Measurements from ENCODE around the gene CFDP1.

The CFDP1 gene

GRCh38 chr16:75254359-75254837, 178.9 kb downstream of the CFDP1 start:
- peak; percentile 61 for DNase-seq (ENCODE audit: low read depth)
- TF ChIP-seq CTCF (IDR thresholded peaks at IDR 0.05; ENCODE audit: control insufficient read depth, insufficient read depth, low read depth, low read length, missing control alignments) = no peak
- no peak overlapping the region for H3K4me3 ChIP-seq (ENCODE audit: control insufficient read depth, low read depth, low read length)

- peak overlapping the region; percentile 27 for H3K4me3 ChIP-seq (ENCODE audit: control insufficient read depth, low read depth, low read length)
- no peak for TF ChIP-seq CTCF (IDR thresholded peaks at IDR 0.05; ENCODE audit: control insufficient read depth, insufficient read depth, low read depth, low read length, missing control alignments)
- DNase-seq (ENCODE audit: low read depth) = no peak
Measured at GRCh38 chr16:75252946-75253911, 180.1 kb downstream of the CFDP1 start.

GRCh38 chr16:75252049-75252864, 181.0 kb downstream of the CFDP1 start:
- DNase-seq (ENCODE audit: low read depth) = no peak
- H3K4me3 ChIP-seq (ENCODE audit: control insufficient read depth, low read depth, low read length) = peak overlapping the region; percentile 17
- TF ChIP-seq CTCF (IDR thresholded peaks at IDR 0.05; ENCODE audit: control insufficient read depth, insufficient read depth, low read depth, low read length, missing control alignments) = no peak

GRCh38 chr16:75251280-75252048, 181.8 kb downstream of the CFDP1 start, which contains the start of gene BCAR1:
Gene BCAR1, minus strand, starts transcription at chr16:75251624. Its CDS starts 142 bp downstream, at chr16:75251482.
- peak within 1 kb of the TSS; percentile 81 for H3K4me3 ChIP-seq (ENCODE audit: control insufficient read depth, low read depth, low read length)
- no peak for TF ChIP-seq CTCF (IDR thresholded peaks at IDR 0.05; ENCODE audit: control insufficient read depth, insufficient read depth, low read depth, low read length, missing control alignments)
- DNase-seq (ENCODE audit: low read depth) = peak; percentile 73

- no peak for TF ChIP-seq CTCF (IDR thresholded peaks at IDR 0.05; ENCODE audit: control insufficient read depth, insufficient read depth, low read depth, low read length, missing control alignments)
- peak overlapping the region; percentile 81 for H3K4me3 ChIP-seq (ENCODE audit: control insufficient read depth, low read depth, low read length)
- DNase-seq (ENCODE audit: low read depth) = no peak
Measured at GRCh38 chr16:75250809-75251279, 182.5 kb downstream of the CFDP1 start.
